Stomach (tissue), 4 donors: Measurements from ENCODE around the gene CCNI.

ENCODE experiments used
- EP300 ChIP-seq: sonication (generic); formaldehyde crosslinking; IDR thresholded peaks from one replicate; pipeline ENCODE4 v1.6.1; 2017; ENCODE audit warnings: antibody characterized with exemption
- POLR2A ChIP-seq, 4 donors: fragments of 450-650 bp; IDR thresholded peaks; one replicate each; pipeline ENCODE4 v1.6.1; 2016; ENCODE audit warnings: antibody characterized with exemption in 4 of 4, control low read depth in 2 of 4, mild to moderate bottlenecking in 1 of 4, moderate library complexity in 1 of 4
- POLR2AphosphoS5 ChIP-seq, 3 donors: sonication (generic); formaldehyde crosslinking; IDR thresholded peaks; one replicate each; pipeline ENCODE4 v1.6.1; 2016; ENCODE audit warnings: antibody characterized with exemption in 3 of 3
- TF ChIP-seq, protein P1 (sequence below), 7 experiments: fragments of 450-650 bp in 4 of 7; fragments of 200-600 bp in 3 of 7; sonication (generic) in 3 of 7; IDR thresholded peaks; one replicate each; pipeline ENCODE4 v1.5.1; 2016 to 2019; ENCODE audit warnings: antibody characterized with exemption in 7 of 7, control low read depth in 2 of 7, mild to moderate bottlenecking in 1 of 7

DNA sequence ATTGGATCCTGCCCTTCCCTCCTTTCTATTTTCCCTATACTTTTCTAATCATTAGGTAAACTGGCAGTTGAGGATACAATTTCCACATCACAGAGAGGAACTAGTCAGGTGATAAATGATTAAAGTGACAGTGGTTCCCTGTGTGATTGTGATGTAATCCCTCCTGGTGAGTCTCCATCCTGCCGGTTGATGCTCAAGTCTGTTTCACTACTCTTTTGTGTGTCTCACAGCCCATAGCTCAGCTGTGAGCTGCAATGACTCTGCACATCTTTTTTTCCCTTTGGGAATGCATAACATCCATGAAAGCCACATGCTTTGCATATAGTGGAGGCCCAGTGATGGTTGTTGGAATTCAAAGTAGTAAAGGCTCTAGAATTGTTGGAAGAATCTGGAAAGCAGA, 60.4 kb downstream of the CCNI start:
- TF ChIP-seq, protein P1, sequence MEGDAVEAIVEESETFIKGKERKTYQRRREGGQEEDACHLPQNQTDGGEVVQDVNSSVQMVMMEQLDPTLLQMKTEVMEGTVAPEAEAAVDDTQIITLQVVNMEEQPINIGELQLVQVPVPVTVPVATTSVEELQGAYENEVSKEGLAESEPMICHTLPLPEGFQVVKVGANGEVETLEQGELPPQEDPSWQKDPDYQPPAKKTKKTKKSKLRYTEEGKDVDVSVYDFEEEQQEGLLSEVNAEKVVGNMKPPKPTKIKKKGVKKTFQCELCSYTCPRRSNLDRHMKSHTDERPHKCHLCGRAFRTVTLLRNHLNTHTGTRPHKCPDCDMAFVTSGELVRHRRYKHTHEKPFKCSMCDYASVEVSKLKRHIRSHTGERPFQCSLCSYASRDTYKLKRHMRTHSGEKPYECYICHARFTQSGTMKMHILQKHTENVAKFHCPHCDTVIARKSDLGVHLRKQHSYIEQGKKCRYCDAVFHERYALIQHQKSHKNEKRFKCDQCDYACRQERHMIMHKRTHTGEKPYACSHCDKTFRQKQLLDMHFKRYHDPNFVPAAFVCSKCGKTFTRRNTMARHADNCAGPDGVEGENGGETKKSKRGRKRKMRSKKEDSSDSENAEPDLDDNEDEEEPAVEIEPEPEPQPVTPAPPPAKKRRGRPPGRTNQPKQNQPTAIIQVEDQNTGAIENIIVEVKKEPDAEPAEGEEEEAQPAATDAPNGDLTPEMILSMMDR (IDR thresholded peaks at IDR 0.05), result no peak
- TF ChIP-seq POLR2A (IDR thresholded peaks at IDR 0.05) (no peak), EP300 (no peak), POLR2AphosphoS5 (IDR thresholded peaks at IDR 0.05) (no peak)
